ENCODE measurements around the gene SOCS1. TPM values are rescaled to one million over a fixed set of nuclear protein-coding genes. Genes with fewer than 3 reads are reported as not detected.

Gene SOCS1
- total and polyA plus RNA-seq, 9 of the 15 experiments (the other 6 are each of a cell fraction or from before 2014, with no cell fraction given) = 0.04 to 7.5 (median 2.3) TPM

- peak; percentile 77 for TF ChIP-seq RAD51 (IDR thresholded peaks at IDR 0.05; ENCODE audit: borderline replicate concordance, low read depth)
- peak; percentile 46; the same call in 1 of the 2 replicates for TF ChIP-seq JUN (IDR thresholded peaks at IDR 0.05; ENCODE audit: borderline replicate concordance, low read depth, low read length)
- no peak for TF ChIP-seq JUN (CRISPR knock-in tag; IDR thresholded peaks at IDR 0.05; ENCODE audit: borderline replicate concordance)
- TF ChIP-seq CREBBP (IDR thresholded peaks at IDR 0.05; ENCODE audit: low read depth, low read length) = no peak
- TF ChIP-seq SMARCA4 (IDR thresholded peaks at IDR 0.05) = no peak
- TF ChIP-seq CBX5 (IDR thresholded peaks at IDR 0.05; ENCODE audit: borderline replicate concordance, low read depth) = peak; percentile 91
- TF ChIP-seq HLTF (IDR thresholded peaks at IDR 0.05) = peak; percentile 98
- TF ChIP-seq CBFA2T2 (conservative IDR thresholded peaks at IDR 0.05) = 0 out of 2 replicates have a peak, but pooled peaks have one; percentile 27
- peak; percentile 36; the same call in 1 of the 2 replicates for TF ChIP-seq GABPB1 (CRISPR knock-in tag; IDR thresholded peaks at IDR 0.05)
- TF ChIP-seq TRIM28 (IDR thresholded peaks at IDR 0.05) = peak; percentile 95
Observed at GRCh38 chr16:11207646-11208045, 48.4 kb downstream of the SOCS1 start (continued).

GRCh38 chr16:11205754-11206581 lies 50.0 kb downstream of the SOCS1 start:
- Histone ChIP-seq H3K9me3 (replicated peaks; ENCODE audit: control insufficient read depth, insufficient read depth, low read depth, low read length) (peaks cover 13% of the 10 kb centered on the region), H3K9me1 (ENCODE audit: control insufficient read depth, insufficient read depth, low read length) (no peaks in the 10 kb centered on the region), H3K9ac (ENCODE audit: insufficient read depth in 1 of 2, low read depth in 2 of 2, low read length in 2 of 2) (0 out of 4 replicates have a peak overlapping the region, but pooled peaks of 1 of the 2 experiments have one; percentile 12), H2AFZ (ENCODE audit: low read depth, low read length) (no peak overlapping the region; the same call in 1 of the 2 replicates), H4K20me1 (replicated peaks; ENCODE audit: control insufficient read depth, insufficient read depth, low read length) (no peaks in the 10 kb centered on the region), H3K4me1 (replicated peaks in 1 of 2; ENCODE audit: control insufficient read depth in 2 of 2, insufficient read depth in 2 of 2, low read length in 2 of 2) (peaks cover 22 to 37% of the 10 kb centered on the region in 2 experiments), H3K4me3 (no peak overlapping the region), H3K27me3 (ENCODE audit: control insufficient read depth in 2 of 2, insufficient read depth in 2 of 2, low read length in 2 of 2) (no peaks in the 10 kb centered on the region), H3K36me3 (ENCODE audit: control insufficient read depth, insufficient read depth, low read length) (no peaks in the 10 kb centered on the region), H3K4me2 (ENCODE audit: insufficient read depth, low read length) (no peak overlapping the region), H3K27ac (ENCODE audit: extremely low read depth, low read depth, low read length) (no peak overlapping the region), H3K79me2 (ENCODE audit: control insufficient read depth, insufficient read depth, low read length) (no peaks in the 10 kb centered on the region)
- CTCF ChIA-PET (ENCODE audit: low intra/inter-chr PET ratio) = no interaction called here
- ATAC-seq (no peak), FAIRE-seq (no peak), DNase-seq (ENCODE audit: extremely low read depth in 1 of 4, low spot score in 3 of 4) (no peak)
- intact Hi-C loops (cut with micrococcal nuclease) = loop anchor here (10.0 kb wide), 1 partner anchor 49 kb away; the partner anchor contains the start of gene SOCS1
- TF ChIP-seq NR2C1 (IDR thresholded peaks at IDR 0.05) = no peak; the same call in 1 of the 2 replicates
- TF ChIP-seq NR2C1 (tag; IDR thresholded peaks at IDR 0.05) = peak; percentile 34; the same call in 1 of the 2 replicates
- no peak for TF ChIP-seq ZNF76 (CRISPR knock-in tag; IDR thresholded peaks at IDR 0.05; ENCODE audit: borderline replicate concordance)
- no peak for TF ChIP-seq PHF8 (IDR thresholded peaks at IDR 0.05; ENCODE audit: borderline replicate concordance, low read length)
- peak; percentile 29 to 38; a peak in 2 of 4 replicates for TF ChIP-seq KDM1A (IDR thresholded peaks at IDR 0.05)
- peak in 1 of 2 experiments; percentile 61; a peak in 1 of 4 replicates for TF ChIP-seq RCOR1 (IDR thresholded peaks at IDR 0.05; ENCODE audit: borderline replicate concordance in 1 of 2, low read depth in 2 of 2, low read length in 2 of 2)
- no peak for TF ChIP-seq ZFX (CRISPR knock-in tag; IDR thresholded peaks at IDR 0.05)
- no peak for TF ChIP-seq ZNF561 (CRISPR knock-in tag; conservative IDR thresholded peaks at IDR 0.05)
- no peak for TF ChIP-seq ZNF121 (CRISPR knock-in tag; conservative IDR thresholded peaks at IDR 0.05)
- peak; percentile 70; the same call in 1 of the 2 replicates for TF ChIP-seq TARDBP (IDR thresholded peaks at IDR 0.05)
- no peak for TF ChIP-seq POLR2AphosphoS2 (IDR thresholded peaks at IDR 0.05; ENCODE audit: low read length)
- TF ChIP-seq PHF21A (IDR thresholded peaks at IDR 0.05; ENCODE audit: borderline replicate concordance, low read depth) = peak; percentile 60; the same call in 1 of the 2 replicates
- POLR2A ChIA-PET = interaction anchor here (0.5 to 1.9 kb wide), 8 partner anchors 11 to 762 kb away, joined by 3 to 11 read pairs (median 3); partner anchors contain the start of gene SOCS1
- no TSS peak for BruUV-seq (replicated peaks)
- in situ Hi-C loops (cut with MboI) = no loop called here
- 43% methylated on average over 13 of the region's 13 CpGs for WGBS (ENCODE audit: insufficient coverage, low coverage, missing lambda C conversion rate)

All from K562 (cell line).